ENCODE data around the gene FBXO45.
"Not testable (repeated sequence)": the region's sequence is repeated elsewhere in the genome, so short reads cannot be mapped to it uniquely, and the experiment has no call there.

FBXO45 gene, protein sequence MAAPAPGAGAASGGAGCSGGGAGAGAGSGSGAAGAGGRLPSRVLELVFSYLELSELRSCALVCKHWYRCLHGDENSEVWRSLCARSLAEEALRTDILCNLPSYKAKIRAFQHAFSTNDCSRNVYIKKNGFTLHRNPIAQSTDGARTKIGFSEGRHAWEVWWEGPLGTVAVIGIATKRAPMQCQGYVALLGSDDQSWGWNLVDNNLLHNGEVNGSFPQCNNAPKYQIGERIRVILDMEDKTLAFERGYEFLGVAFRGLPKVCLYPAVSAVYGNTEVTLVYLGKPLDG

DNA sequence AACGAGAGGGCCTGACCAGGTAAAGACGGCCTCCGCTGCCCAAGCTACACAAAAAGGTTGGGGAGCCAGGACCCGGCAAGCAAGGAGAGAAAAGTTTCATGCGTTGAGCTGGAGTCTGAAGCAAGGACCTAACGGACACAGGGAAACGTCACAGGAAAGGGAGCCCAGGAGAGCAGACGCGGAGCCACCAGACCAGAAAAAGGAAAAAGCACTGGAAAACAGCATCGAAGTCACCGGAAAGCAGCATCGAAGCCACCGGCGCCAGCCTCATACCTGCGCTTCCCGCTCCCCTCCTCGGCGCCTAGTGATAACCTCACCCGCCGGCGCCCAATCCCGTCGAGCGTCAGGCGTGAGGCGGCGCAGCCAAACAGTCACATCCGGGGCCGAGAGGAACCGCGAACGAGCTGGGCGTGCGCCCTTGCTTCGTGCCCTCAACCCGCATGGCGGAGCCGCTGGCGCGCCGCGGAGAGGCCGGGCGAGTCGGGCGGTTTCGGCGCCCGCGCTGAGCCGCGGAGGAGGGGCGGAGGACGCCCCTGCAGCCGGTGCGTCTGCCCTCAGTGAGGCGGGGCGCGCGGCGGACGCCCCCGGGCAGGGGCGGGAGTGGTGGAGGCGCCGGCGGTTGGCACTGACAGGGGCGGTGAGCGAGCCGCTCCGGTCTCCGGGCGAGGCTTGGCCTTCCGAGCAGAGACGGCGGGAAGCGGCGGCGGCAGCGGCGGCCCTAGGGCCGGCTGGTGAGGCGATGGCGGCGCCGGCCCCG lies at the start of gene FBXO45, which contains the start of gene WDR53:
Gene FBXO45, plus strand, starts transcription at position 415 of the 757 bp plus-strand sequence. Its CDS starts 325 bp downstream, at position 740.
Gene WDR53, minus strand, starts transcription at position 309 of the 757 bp plus-strand sequence. CDS start 7,079 bp downstream, outside the sequence.
- TF ChIP-seq, protein P1, sequence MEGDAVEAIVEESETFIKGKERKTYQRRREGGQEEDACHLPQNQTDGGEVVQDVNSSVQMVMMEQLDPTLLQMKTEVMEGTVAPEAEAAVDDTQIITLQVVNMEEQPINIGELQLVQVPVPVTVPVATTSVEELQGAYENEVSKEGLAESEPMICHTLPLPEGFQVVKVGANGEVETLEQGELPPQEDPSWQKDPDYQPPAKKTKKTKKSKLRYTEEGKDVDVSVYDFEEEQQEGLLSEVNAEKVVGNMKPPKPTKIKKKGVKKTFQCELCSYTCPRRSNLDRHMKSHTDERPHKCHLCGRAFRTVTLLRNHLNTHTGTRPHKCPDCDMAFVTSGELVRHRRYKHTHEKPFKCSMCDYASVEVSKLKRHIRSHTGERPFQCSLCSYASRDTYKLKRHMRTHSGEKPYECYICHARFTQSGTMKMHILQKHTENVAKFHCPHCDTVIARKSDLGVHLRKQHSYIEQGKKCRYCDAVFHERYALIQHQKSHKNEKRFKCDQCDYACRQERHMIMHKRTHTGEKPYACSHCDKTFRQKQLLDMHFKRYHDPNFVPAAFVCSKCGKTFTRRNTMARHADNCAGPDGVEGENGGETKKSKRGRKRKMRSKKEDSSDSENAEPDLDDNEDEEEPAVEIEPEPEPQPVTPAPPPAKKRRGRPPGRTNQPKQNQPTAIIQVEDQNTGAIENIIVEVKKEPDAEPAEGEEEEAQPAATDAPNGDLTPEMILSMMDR (IDR thresholded peaks at IDR 0.05; ENCODE audit: low read depth, low read length, missing control alignments) = no peak
- Histone ChIP-seq H3K36me3 (replicated peaks) (no peaks in the 10 kb centered on the region), H3K4me3 (ENCODE audit: low read depth, low read length) (peak within 1 kb of the TSS; percentile 81), H3K27me3 (replicated peaks) (no peaks in the 10 kb centered on the region), H3K27ac (peak within 1 kb of the TSS; percentile 45)
- DNase-seq = peak; percentile 89
- in situ Hi-C loops (cut with HindIII; ENCODE audit: low pct_ligation_motif_present, low sequenced_read_pairs) = no loop called here

DNA sequence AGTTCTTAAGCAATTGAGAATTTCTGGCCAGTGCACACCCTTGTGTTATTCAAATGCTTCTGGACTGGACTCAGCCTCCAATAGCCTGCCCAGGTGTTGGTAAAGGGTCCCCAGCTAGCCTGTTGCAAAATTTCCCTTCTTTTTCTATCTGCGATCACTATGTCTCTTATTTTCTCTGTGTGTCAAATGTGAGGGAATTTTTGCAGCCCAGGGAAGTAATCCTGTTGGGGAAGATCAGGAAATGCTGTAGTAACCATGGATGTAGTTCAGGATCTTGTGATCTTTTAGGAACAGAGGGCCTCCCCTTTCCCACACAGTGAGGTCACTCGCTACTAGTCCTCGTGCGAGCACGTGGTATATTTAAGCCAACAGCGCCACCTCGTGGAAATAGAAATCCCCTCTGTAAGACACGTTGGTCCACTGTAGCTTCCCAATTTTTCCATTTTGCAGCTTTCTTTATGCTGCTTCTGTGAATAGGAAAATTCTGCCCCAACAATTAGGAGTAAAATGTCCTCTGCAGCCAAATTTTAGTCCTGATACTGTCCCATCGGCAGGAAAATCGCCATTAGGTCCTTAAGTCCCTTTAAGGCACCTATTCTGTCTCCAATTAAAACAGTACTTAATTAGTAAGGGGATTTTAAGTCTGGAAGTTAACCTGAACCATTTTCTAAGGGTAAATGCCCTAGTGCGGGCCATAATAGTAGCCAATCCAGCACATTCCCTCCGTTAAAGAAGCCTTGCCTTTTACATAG lies 49.3 kb upstream of the FBXO45 start:
- H3K27me3 ChIP-seq (replicated peaks) = no peaks in the 10 kb centered on the region
- no peaks in the 10 kb centered on the region for H3K36me3 ChIP-seq (replicated peaks)
- in situ Hi-C loops (cut with HindIII; ENCODE audit: low pct_ligation_motif_present, low sequenced_read_pairs) = no loop called here
- peak; percentile 75 for DNase-seq
- H3K27ac ChIP-seq = no peak overlapping the region
- H3K4me3 ChIP-seq (ENCODE audit: low read depth, low read length) = no peak overlapping the region
- TF ChIP-seq, protein P1 (IDR thresholded peaks at IDR 0.05; ENCODE audit: low read depth, low read length, missing control alignments) = peak; percentile 63

DNA sequence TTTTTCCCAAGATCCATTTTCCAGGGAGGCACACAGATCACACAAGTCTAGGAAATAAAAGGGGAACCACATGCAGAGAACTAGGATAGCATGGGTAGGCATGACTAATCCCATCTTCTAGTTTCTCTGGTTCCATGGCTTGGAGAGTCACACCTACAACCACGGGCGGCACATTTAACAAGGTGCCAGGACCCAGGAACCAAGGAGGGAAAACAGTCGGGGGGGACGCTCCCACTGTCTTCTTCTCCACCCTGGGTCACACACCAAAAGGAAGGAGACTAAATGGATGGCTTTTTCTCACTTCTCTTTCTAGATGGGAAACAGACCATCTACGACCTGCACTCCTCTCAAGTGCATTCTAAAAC lies 48.8 kb upstream of the FBXO45 start:
- Histone ChIP-seq H3K36me3 (replicated peaks) (no peaks in the 10 kb centered on the region), H3K27ac (no peak overlapping the region), H3K4me3 (ENCODE audit: low read depth, low read length) (no peak overlapping the region), H3K27me3 (replicated peaks) (no peaks in the 10 kb centered on the region)
- in situ Hi-C loops (cut with HindIII; ENCODE audit: low pct_ligation_motif_present, low sequenced_read_pairs) = no loop called here
- TF ChIP-seq, protein P1 (IDR thresholded peaks at IDR 0.05; ENCODE audit: low read depth, low read length, missing control alignments) = no peak
- DNase-seq = no peak

DNA sequence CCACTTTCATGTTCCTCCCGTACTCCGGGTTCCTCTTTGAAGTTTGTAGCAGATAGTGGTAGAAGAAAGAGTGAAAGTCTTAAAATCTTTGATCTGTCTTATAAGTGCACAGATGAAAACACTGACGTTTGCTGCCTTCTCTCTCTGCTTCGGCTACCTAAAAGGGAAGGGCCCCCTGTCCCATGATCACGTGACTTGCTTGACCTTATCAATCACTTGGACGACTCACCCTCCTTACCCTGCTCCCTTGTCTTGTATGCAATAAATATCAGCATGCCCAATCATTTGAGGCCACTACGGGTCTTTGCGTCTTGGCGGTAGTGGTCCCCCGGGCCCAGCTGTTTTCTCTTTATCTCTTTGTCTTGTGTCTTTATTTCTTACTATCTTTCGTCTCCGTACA lies 47.2 kb upstream of the FBXO45 start:
- H3K36me3 ChIP-seq (replicated peaks); in situ Hi-C loops (cut with HindIII; ENCODE audit: low pct_ligation_motif_present, low sequenced_read_pairs); H3K4me3 ChIP-seq (ENCODE audit: low read depth, low read length); H3K27ac ChIP-seq; H3K27me3 ChIP-seq (replicated peaks); DNase-seq: not testable (repeated sequence)

DNA sequence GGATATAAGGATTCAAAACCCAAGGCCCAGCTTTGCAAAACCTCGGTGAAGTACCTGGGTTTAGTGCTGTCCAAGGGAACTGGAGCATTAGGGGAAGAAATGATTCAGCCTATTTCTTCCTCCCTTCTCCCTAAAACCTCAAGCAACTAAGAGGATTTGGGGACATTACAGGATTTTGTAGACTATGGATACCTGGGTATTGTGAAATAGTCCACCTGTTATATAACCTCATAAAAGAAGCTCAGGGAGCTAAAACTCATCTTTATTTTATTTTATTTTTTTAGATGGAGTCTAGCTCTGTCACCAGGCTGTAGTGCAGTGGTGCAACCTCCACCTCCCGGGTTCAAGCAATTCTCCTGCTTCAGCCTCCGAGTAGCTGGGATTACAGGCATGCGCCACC lies 44.6 kb upstream of the FBXO45 start:
- no peak overlapping the region for H3K4me3 ChIP-seq (ENCODE audit: low read depth, low read length)
- H3K36me3 ChIP-seq (replicated peaks) = no peaks in the 10 kb centered on the region
- TF ChIP-seq, protein P1 (IDR thresholded peaks at IDR 0.05; ENCODE audit: low read depth, low read length, missing control alignments) = no peak
- no peak overlapping the region for H3K27ac ChIP-seq
- in situ Hi-C loops (cut with HindIII; ENCODE audit: low pct_ligation_motif_present, low sequenced_read_pairs) = no loop called here
- H3K27me3 ChIP-seq (replicated peaks) = no peaks in the 10 kb centered on the region
- no peak for DNase-seq

DNA sequence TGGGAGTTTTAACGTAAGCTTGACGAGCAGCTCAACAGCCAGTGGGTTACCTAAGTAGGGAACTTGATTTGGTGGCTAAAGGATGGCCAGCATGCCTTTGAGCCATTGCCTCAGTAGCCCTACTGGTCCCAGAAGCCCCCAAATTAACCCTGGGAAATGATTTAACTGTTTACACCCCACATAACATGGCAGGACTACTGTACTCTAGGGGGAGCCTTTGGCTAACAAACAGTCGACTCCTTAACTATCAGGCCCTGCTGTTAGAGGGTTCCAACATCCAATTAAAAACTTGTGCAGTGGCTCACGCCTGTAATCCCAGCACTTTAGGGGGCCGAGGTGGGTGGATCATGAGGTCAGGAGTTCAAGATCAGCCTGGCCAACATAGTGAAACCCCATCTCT lies 43.9 kb upstream of the FBXO45 start:
- no peak overlapping the region for H3K4me3 ChIP-seq (ENCODE audit: low read depth, low read length)
- no peaks in the 10 kb centered on the region for H3K36me3 ChIP-seq (replicated peaks)
- in situ Hi-C loops (cut with HindIII; ENCODE audit: low pct_ligation_motif_present, low sequenced_read_pairs) = no loop called here
- H3K27me3 ChIP-seq (replicated peaks) = no peaks in the 10 kb centered on the region
- no peak for DNase-seq
- TF ChIP-seq, protein P1 (IDR thresholded peaks at IDR 0.05; ENCODE audit: low read depth, low read length, missing control alignments) = peak; percentile 43
- no peak overlapping the region for H3K27ac ChIP-seq
